Sigmoid colon (tissue), 3 donors: ENCODE data around the gene DHCR7.

Experiments used
- POLR2A ChIP-seq, 2 donors: fragments of 450-650 bp; IDR thresholded peaks; one replicate each; pipeline ENCODE4 v1.6.1; 2016; ENCODE audit warnings: antibody characterized with exemption in 2 of 2, mild to moderate bottlenecking in 2 of 2, moderate library complexity in 2 of 2
- TF ChIP-seq, protein P1 (sequence below), 4 experiments: fragments of 450-650 bp in 3 of 4; fragments of 200-600 bp in 1 of 4; IDR thresholded peaks; one replicate each; pipeline ENCODE4 v1.5.1; 2016 to 2019; ENCODE audit warnings: antibody characterized with exemption in 4 of 4, mild to moderate bottlenecking in 3 of 4, moderate library complexity in 2 of 4

DNA sequence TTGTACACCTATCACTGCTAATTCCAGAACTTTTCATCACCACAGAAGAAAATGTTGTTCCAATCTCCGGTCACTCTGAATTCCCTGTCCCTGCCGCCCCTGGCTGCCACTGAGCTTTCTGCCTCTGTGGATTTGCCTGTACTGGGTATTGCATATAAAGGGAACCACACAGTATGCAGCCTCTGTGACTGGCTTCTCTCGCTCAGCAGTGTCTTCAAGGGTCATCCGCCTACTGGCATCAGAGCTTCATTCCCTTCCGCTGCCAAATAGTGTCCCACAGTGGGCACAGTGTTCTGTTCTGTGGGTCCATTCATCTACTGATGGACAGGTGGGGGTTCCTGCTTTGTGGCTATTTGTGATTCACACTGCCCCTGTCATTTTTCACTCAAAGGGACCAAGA is 5.3 kb downstream of the DHCR7 start:
- TF ChIP-seq, protein P1, sequence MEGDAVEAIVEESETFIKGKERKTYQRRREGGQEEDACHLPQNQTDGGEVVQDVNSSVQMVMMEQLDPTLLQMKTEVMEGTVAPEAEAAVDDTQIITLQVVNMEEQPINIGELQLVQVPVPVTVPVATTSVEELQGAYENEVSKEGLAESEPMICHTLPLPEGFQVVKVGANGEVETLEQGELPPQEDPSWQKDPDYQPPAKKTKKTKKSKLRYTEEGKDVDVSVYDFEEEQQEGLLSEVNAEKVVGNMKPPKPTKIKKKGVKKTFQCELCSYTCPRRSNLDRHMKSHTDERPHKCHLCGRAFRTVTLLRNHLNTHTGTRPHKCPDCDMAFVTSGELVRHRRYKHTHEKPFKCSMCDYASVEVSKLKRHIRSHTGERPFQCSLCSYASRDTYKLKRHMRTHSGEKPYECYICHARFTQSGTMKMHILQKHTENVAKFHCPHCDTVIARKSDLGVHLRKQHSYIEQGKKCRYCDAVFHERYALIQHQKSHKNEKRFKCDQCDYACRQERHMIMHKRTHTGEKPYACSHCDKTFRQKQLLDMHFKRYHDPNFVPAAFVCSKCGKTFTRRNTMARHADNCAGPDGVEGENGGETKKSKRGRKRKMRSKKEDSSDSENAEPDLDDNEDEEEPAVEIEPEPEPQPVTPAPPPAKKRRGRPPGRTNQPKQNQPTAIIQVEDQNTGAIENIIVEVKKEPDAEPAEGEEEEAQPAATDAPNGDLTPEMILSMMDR (IDR thresholded peaks at IDR 0.05), result no peak
- TF ChIP-seq POLR2A (IDR thresholded peaks at IDR 0.05), result no peak
